Raji (cell line): Measurements from ENCODE around the gene ZBTB11.

Experiments used
- POLR2A ChIP-seq: IDR thresholded peaks from 2 replicates; pipeline ENCODE4 v1.6.1; 2011; ENCODE audit warnings: low read depth, low read length, control low read depth; ENCODE audit not compliant: insufficient read depth

Gene ZBTB11

GRCh38 chr3:101634591-101635196, 42.2 kb downstream of the ZBTB11 start:
- no peak for TF ChIP-seq POLR2A

DNA sequence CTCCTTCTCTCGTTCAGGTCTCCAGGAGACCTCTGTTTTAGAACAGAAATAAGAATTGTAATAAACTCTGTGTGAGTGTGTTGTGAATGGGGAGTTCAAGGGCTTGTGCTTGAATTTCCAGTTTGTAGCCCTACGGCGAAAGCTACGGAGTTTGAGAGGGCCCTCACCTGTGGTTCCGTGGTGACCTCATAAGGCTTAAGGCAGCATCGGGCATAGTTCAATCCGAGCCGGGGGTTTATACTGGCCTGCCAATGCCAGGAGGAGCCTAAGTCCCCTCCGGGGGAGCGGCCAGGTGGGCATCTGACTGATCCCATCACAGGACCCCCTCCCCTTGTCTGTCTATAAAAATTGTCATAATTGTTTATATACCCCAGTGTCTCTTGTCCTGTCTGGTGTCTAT, 43.7 kb downstream of the ZBTB11 start:
- TF ChIP-seq POLR2A, result no peak

DNA sequence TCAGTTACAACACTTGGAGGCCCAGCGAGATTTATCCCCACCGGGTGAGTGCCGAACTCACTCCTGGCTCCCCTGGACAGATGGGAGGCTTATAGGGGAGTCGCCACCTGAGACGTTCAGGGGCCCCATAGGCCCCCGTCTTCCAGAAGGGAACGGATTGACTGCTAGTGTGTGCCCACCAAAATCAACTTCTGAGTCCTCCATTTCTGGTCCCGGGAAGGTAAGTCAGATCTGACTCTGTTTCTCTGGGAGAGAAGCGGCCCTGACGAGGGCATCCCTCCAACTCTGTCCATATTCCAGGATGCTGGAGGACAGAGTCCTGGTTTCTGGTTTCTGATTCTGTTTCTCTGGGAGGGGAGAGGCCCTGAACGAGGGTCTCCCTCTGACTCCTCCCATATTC, 44.3 kb downstream of the ZBTB11 start:
- no peak for TF ChIP-seq POLR2A

DNA sequence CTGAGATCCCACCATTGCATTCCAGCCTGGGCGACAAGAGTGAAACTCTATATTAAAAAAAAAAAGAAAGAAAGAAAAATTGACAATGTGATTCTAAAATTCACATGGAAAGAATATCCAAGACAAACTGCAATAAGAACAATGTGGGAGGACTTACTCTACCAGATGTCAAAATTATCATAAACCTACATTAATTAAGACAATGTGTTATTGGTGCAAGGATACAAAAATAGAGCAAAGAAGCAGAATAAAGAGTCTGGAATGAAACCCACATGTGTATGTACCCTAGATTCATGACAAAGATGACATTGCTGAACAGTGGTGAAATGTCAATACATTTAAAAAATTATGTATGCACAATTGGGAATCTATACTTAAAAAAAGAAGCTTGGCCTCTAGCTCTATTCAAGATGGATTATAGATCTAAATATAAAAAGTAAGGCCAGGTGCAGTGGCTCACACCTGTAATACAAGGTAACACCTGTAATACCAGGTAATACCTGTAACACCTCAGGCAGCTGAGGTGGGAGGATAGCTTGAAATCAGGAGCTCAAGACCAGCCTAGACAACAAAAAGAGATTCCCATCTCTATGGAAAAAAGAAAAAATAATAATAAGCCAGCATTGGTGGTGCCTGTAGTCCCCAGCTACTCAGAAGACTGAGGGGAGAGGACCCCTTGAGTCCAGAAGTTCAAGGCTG, 45.7 kb downstream of the ZBTB11 start:
- no peak for TF ChIP-seq POLR2A

DNA sequence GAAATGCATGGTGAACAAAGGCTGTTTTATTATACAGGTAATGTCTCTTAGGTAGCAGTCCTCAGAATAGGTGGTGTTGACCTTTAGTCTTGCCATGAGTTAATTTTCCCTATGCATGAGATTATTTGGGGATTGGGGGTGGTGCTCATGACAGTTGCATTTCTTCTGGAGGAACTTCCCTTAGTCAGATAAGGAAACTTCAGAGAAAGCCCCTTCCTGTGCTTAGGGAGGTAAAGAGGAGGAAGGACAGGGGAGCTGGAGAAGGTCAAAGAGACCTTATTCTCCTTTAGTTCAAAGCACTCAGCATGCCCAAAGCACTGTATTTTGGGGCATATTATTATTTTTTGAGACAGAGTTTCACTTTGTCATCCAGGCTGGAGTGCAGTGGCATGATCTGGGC, 47.7 kb downstream of the ZBTB11 start:
- TF ChIP-seq POLR2A, result no peak

- no peak for TF ChIP-seq POLR2A
Measured at GRCh38 chr3:101625879-101626278, 51.1 kb downstream of the ZBTB11 start.

DNA sequence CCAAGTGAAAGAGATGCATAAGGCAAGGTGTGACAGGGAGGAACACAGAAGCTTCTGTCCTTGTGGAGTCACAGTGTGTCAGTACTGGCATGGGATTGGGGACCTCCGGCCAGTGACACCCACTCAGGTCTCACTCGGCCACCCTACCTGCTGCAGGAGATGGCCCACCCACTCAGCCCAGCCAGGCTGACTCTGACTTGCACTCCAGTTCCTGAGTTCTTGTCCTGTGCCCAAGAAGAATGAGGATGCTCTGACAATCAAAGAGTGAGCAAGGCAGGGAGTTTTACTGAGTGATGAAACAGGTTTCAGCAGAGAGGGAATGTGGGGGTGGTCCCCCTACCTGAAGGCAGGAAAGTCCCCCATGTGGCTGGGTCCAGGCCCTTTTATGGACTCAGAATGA, 52.1 kb downstream of the ZBTB11 start:
- TF ChIP-seq POLR2A, result no peak

DNA sequence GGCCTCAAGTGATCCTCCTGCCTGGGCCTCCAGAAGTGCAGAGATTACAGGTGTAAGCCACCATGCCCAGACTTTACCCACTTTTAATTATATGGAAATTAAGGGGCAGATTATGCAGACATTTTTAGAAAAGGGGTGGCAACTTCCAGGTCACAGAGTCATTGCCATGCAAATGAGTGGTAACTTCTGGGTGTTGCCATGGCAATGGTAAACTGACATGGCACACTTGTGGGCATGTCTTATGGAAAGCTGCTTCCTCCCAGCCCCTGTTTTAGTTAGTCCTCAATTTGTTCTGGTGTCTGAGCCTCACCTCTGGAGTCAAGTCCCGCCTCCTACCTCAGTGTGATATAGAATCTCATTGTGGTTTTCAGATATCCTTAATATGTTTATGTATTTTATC, 53.3 kb downstream of the ZBTB11 start:
- no peak for TF ChIP-seq POLR2A

GRCh38 chr3:101619734-101620133, 57.2 kb downstream of the ZBTB11 start:
- no peak for TF ChIP-seq POLR2A

GRCh38 chr3:101618726-101619125, 58.2 kb downstream of the ZBTB11 start:
- TF ChIP-seq POLR2A, result no peak

DNA sequence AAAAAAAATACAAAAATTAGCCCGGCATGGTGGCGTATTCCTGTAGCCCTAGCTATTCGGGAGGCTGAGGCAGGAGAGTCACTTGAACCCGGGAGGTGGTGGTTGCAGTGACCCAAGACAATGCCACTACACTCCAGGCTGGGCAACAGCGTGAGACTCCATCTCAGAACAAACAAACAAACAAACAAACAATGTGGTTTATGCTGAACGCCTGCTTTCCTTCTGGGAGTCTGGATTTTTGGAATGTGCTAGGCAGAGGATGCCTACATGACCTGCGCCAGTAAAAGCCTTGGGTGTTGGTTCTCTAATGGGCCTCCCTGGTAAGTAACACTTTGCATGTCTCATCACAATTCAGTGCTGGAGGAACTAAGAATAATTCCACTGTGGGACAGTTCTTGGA, 59.5 kb downstream of the ZBTB11 start:
- TF ChIP-seq POLR2A, result no peak

DNA sequence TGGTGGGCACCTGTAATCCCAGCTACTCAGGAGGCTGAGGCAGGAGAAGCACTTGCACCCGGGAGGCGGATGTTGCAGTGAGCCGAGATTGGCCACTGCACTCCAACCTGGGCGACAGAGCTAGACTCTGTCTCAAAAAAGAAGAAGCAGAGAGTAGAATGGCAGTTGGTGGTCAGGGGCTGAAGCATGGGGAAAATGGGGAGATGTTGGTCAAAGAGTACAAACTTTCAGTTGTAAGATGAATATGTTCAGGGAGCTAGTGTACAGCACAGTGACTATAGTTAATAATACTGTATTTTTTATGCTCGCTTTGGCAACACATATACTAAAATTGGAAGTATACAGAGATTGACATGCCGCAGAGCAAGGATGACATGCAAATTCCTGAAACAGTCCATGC, 61.4 kb downstream of the ZBTB11 start:
- TF ChIP-seq POLR2A, result no peak

DNA sequence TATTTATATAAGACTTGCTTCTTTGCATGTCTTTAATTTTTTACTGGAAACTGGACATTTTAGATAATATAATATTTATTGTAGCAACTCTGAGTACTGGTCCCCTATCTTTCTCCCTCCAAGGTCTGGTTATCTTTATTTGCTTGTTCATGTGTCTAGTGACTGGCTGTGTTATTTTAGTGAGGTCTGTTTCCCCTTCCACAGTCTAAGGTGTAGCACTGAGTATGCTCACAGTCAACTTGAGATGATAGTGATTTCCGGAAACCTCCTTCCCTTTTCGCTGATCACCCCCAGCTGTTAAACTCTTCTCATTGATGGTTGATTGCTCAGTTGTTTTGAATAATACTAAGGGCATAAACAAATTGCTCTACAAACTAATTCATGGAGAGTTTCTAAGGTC, 65.9 kb downstream of the ZBTB11 start:
- TF ChIP-seq POLR2A, result no peak

- TF ChIP-seq POLR2A, result no peak
Measured at GRCh38 chr3:101603184-101603583, 73.7 kb downstream of the ZBTB11 start.

DNA sequence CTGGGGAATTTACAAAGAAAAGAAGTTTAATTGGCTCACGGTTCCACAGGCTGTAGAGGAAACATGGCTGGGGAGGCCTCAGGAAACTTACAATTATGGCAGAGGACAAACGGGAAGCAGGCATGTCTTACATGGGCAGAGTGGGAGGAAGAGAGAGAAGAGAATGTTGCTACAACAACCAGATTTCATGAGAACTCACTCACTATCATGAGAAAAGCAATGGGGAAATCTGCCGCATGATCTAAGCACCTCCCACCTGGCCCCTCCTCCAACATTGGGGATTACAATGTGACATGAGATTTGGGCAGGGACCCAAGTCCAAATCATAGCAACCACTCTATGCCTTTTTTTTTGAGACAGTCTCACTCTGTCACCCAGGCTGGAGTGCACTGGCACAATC, 74.2 kb downstream of the ZBTB11 start:
- no peak for TF ChIP-seq POLR2A
